PC-9 (cell line): ENCODE measurements around the gene ESPN. TPM values are rescaled to one million over a fixed set of nuclear protein-coding genes. Genes with fewer than 3 reads are reported as not detected.
A peak's percentile ranks its signal among the peaks of the same experiment; 100 is the strongest.

Experiments used
- BruUV-seq: library from RNA; stranded (reverse); fragments of 400-500 nt; replicated peaks from 2 replicates; lab custom pipeline; 2021; lab: Mats Ljungman, UMichigan
- CTCF ChIA-PET: fragments of 300-600 bp; sonication (Branson Sonifier 250); formaldehyde crosslinking; loops from one replicate; lab custom pipeline; 2022; ENCODE audit warnings: antibody characterized with exemption; lab: Charles Lee
- POLR2A ChIA-PET: fragments of 300-600 bp; sonication (Branson Sonifier 250); formaldehyde crosslinking; loops from one replicate; lab custom pipeline; 2022; ENCODE audit warnings: antibody characterized with exemption; ENCODE audit not compliant: unreplicated experiment; lab: Charles Lee
- DNase-seq, 2 experiments: peaks; one replicate each; pipeline versions ENCODE4 v3.0.0 to v3.0.0-alpha.2; 2015 to 2022; ENCODE audit warnings: mixed read lengths in 1 of 2
- H2AFZ ChIP-seq: fragments of 200-600 bp; sonication (generic); 2 replicates; pipeline ENCODE4 v1.8.1; 2017; ENCODE audit warnings: antibody characterized with exemption
- H3F3A ChIP-seq: fragments of 200-600 bp; sonication (generic); 2 replicates; pipeline ENCODE4 v1.8.1; 2017; ENCODE audit warnings: antibody characterized with exemption, mild to moderate bottlenecking, low read depth; ENCODE audit not compliant: insufficient read depth
- H3K27ac ChIP-seq: fragments of 200-600 bp; sonication (generic); 2 replicates; pipeline ENCODE4 v1.6.1; 2016; ENCODE audit warnings: mixed run types
- H3K27me3 ChIP-seq: fragments of 200-600 bp; sonication (generic); 2 replicates; pipeline ENCODE4 v1.6.1; 2016; ENCODE audit warnings: low read depth, mixed run types; ENCODE audit not compliant: insufficient read depth
- H3K36me3 ChIP-seq: fragments of 200-600 bp; sonication (generic); 2 replicates; pipeline ENCODE4 v1.6.1; 2016; ENCODE audit warnings: low read depth, mixed run types
- H3K4me1 ChIP-seq: fragments of 200-600 bp; sonication (generic); replicated peaks from 2 replicates; pipeline ENCODE4 v1.6.1; 2016; ENCODE audit warnings: mixed run types; ENCODE audit not compliant: insufficient read depth
- H3K4me2 ChIP-seq: fragments of 200-600 bp; sonication (generic); 2 replicates; pipeline ENCODE4 v1.6.1; 2017; ENCODE audit warnings: mixed run types
- H3K4me3 ChIP-seq: fragments of 200-600 bp; sonication (generic); 2 replicates; pipeline ENCODE4 v1.6.1; 2016; ENCODE audit warnings: mixed run types
- H3K79me2 ChIP-seq: fragments of 200-600 bp; sonication (generic); 2 replicates; pipeline ENCODE4 v1.6.1; 2017; ENCODE audit warnings: low read depth, mixed run types
- H3K9me2 ChIP-seq: fragments of 200-600 bp; sonication (generic); 2 replicates; pipeline ENCODE4 v1.8.1; 2017; ENCODE audit warnings: mild to moderate bottlenecking; ENCODE audit not compliant: insufficient read depth
- H3K9me3 ChIP-seq: fragments of 200-600 bp; sonication (generic); 2 replicates; pipeline ENCODE4 v1.8.1; 2016; ENCODE audit warnings: low read depth; ENCODE audit not compliant: insufficient read depth
- H4K20me1 ChIP-seq: fragments of 200-600 bp; sonication (generic); 2 replicates; pipeline ENCODE4 v1.8.1; 2017; ENCODE audit not compliant: insufficient read depth
- CTCF ChIP-seq: fragments of 200-600 bp; sonication (generic); conservative IDR thresholded peaks from 2 replicates; pipeline ENCODE4 v1.6.1; 2017; ENCODE audit warnings: mixed run types, antibody characterized with exemption, mild to moderate bottlenecking, moderate library complexity
- EZH2 ChIP-seq: fragments of 200-600 bp; sonication (generic); IDR thresholded peaks from 2 replicates; pipeline ENCODE4 v1.8.0; 2017; ENCODE audit warnings: antibody characterized with exemption, low read depth
- intact Hi-C: fragments of 100-400 bp; cut with micrococcal nuclease; formaldehyde crosslinking; loops from one replicate; pipeline ENCODE4 v1.10.0; 2022; ENCODE audit not compliant: unreplicated experiment
- total RNA-seq: library from RNA; stranded (reverse); gene quantifications from 2 replicates; pipeline ENCODE4 v1.2.3, GENCODE V29; 2021

The ESPN gene
- total RNA-seq, 1 experiment from 2014 or later, result 18.6 TPM

DNA sequence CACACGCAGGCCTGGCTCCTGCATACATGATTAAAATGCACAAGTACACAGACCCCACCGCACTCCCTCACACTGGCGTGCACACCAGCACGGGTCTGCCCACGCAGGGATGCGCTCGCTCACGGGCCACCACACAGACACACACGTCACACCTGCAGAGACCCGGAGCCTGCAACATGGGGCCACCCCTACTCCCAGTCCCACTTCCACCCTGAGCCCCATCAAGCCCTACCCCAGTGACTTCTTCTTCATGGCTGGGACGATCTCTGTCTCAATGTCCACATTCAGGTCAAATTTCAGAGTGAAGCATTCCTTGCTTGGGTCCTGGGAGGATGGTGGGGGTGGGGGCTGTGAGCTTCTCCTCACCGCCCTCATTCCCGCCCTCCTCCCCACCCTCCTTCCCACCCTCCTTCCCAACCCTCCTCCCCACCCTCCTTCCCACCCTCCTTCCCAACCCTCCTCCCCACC is 50.3 kb downstream of the ESPN start:
- Histone ChIP-seq H3K27me3 (no peaks in the 10 kb centered on the region), H3K4me1 (peaks cover 11% of the 10 kb centered on the region; the same call in 1 of the 2 replicates), H3K79me2 (no peaks in the 10 kb centered on the region), H3K27ac (no peak overlapping the region), H4K20me1 (no peaks in the 10 kb centered on the region), H3F3A (peaks cover 10% of the 10 kb centered on the region; the same call in 1 of the 2 replicates), H3K9me2 (no peaks in the 10 kb centered on the region), H3K36me3 (no peaks in the 10 kb centered on the region), H3K4me3 (no peak overlapping the region), H3K9me3 (no peaks in the 10 kb centered on the region), H3K4me2 (no peak overlapping the region), H2AFZ (no peak overlapping the region)
- intact Hi-C loops, result no loop called here
- ChIA-PET POLR2A (no interaction called here), CTCF (interaction anchor here (0.6 kb wide), 1 partner anchor 632 kb away, joined by 21 read pairs; no protein-coding TSS in a partner anchor)
- no peak for TF ChIP-seq EZH2
- no peak for TF ChIP-seq CTCF
- BruUV-seq, result no TSS peak
- no peak for DNase-seq

DNA sequence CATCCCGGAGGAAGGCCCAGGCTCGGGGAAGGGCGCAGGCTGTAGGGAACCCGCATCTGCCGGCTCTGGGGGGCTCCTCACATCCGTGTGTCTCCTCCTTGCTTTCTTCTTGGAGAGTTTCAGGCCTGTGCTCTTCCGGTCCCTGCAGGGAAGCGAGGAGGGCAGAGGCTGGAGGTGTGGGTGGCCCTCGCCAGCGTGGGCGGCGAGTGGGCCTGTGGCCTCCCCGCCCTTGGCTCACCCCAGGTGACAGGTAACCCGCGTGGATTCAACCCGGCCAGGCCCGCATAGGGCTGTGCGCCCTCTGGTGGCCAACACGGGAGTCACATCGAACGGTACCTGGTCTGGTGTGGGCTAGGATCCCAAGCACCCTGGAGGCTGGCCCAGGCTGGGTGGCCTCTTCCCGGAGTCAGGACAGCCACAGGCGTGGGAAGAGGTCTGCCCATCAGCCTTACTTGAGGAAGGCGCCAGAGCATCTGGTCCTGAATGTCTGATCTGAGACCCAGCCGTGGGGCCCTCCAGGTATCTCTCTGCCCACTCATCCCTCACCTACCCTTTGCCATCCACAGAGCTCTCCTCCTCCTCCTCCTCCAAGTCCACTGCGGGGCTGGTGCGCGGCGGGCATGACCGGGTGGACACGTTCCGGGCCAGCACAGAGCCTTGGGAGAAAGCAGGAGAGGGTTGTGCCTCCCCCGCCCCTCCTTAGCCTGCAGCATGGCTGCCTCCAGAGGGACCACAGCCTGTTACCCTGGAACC is 51.0 kb downstream of the ESPN start:
- no peak overlapping the region for H3K27ac ChIP-seq
- H2AFZ ChIP-seq, result no peak overlapping the region
- no peaks in the 10 kb centered on the region for H4K20me1 ChIP-seq
- no peaks in the 10 kb centered on the region for H3K36me3 ChIP-seq
- no peaks in the 10 kb centered on the region for H3K27me3 ChIP-seq
- no TSS peak for BruUV-seq
- H3F3A ChIP-seq, result peaks cover 10% of the 10 kb centered on the region; the same call in 1 of the 2 replicates
- no peak overlapping the region for H3K4me2 ChIP-seq
- no peak overlapping the region for H3K4me3 ChIP-seq
- no peaks in the 10 kb centered on the region for H3K9me2 ChIP-seq
- TF ChIP-seq EZH2 (no peak), CTCF (peak; percentile 88)
- ChIA-PET CTCF (no interaction called here), POLR2A (no interaction called here)
- H3K4me1 ChIP-seq, result peaks cover 11% of the 10 kb centered on the region; the same call in 1 of the 2 replicates
- intact Hi-C loops, result no loop called here
- no peaks in the 10 kb centered on the region for H3K9me3 ChIP-seq
- no peaks in the 10 kb centered on the region for H3K79me2 ChIP-seq
- peak in 1 of 2 experiments; percentile 55 for DNase-seq

DNA sequence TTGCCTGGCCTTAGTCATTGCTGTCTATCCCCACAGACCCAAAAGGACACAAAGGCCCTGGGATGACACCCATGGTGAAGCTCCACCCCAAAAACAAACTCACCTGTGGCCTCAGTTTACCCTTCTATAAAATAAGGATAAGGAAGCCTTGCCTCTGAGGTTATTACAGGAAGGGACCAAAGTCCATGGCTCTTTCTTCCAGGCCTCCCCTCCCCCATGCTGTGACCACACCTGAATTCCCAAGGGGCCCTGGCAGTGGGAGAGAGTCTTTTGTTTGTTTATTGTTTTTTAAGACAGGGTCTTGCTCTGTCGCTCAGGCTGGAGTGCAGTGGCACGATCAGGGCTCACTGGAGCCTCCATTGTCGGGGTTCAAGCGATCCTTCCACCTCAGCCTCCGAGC is 51.9 kb downstream of the ESPN start:
- H3F3A ChIP-seq, result peaks cover 10% of the 10 kb centered on the region; the same call in 1 of the 2 replicates
- no TSS peak for BruUV-seq
- no peaks in the 10 kb centered on the region for H4K20me1 ChIP-seq
- no peaks in the 10 kb centered on the region for H3K9me3 ChIP-seq
- H3K9me2 ChIP-seq, result no peaks in the 10 kb centered on the region
- no peak for TF ChIP-seq EZH2
- TF ChIP-seq CTCF, result no peak
- H3K4me1 ChIP-seq, result peaks cover 11% of the 10 kb centered on the region; the same call in 1 of the 2 replicates
- ChIA-PET POLR2A (no interaction called here), CTCF (interaction anchor here (0.6 kb wide), 1 partner anchor 26 kb away, joined by 3 read pairs; no protein-coding TSS in a partner anchor)
- DNase-seq, result no peak
- intact Hi-C loops, result no loop called here
- no peak overlapping the region for H3K4me2 ChIP-seq
- no peaks in the 10 kb centered on the region for H3K27me3 ChIP-seq
- no peak overlapping the region for H3K4me3 ChIP-seq
- H3K36me3 ChIP-seq, result no peaks in the 10 kb centered on the region
- H2AFZ ChIP-seq, result no peak overlapping the region
- H3K27ac ChIP-seq, result no peak overlapping the region
- no peaks in the 10 kb centered on the region for H3K79me2 ChIP-seq
